ENCODE results near the gene LBH.

The LBH gene

GRCh38 chr2:30231212-30231995 is at the start of gene LBH:
TSS of gene LBH (plus strand) at chr2:30231534. CDS start at chr2:30231739, 205 bp downstream.
- peak; percentile 91 for DNase-seq

GRCh38 chr2:30184035-30184434 is 47.3 kb upstream of the LBH start:
- no peak for DNase-seq

- DNase-seq: no peak
Measured at GRCh38 chr2:30185178-30185577, 46.2 kb upstream of the LBH start.

- DNase-seq: no peak
Measured at GRCh38 chr2:30188292-30188691, 43.0 kb upstream of the LBH start.

- DNase-seq: no peak
Measured at GRCh38 chr2:30190637-30191036, 40.7 kb upstream of the LBH start.

GRCh38 chr2:30191107-30191506 is 40.2 kb upstream of the LBH start:
- DNase-seq: no peak

GRCh38 chr2:30191819-30192271 is 39.5 kb upstream of the LBH start:
- DNase-seq: no peak

GRCh38 chr2:30192314-30192713 is 39.0 kb upstream of the LBH start:
- DNase-seq: no peak

GRCh38 chr2:30193104-30193681 is 38.1 kb upstream of the LBH start:
- peak; percentile 34 for DNase-seq

GRCh38 chr2:30194421-30194820 is 36.9 kb upstream of the LBH start:
- DNase-seq: no peak

GRCh38 chr2:30195016-30195415 is 36.3 kb upstream of the LBH start:
- DNase-seq: no peak

GRCh38 chr2:30197570-30198192 is 33.7 kb upstream of the LBH start:
- DNase-seq: no peak

- no peak for DNase-seq
Measured at GRCh38 chr2:30201990-30202389, 29.3 kb upstream of the LBH start.

GRCh38 chr2:30203156-30203555 is 28.2 kb upstream of the LBH start:
- no peak for DNase-seq

GRCh38 chr2:30204281-30204680 is 27.1 kb upstream of the LBH start:
- no peak for DNase-seq

GRCh38 chr2:30205456-30205855 is 25.9 kb upstream of the LBH start:
- no peak for DNase-seq

- no peak for DNase-seq
Measured at GRCh38 chr2:30206461-30207430, 24.6 kb upstream of the LBH start.

GRCh38 chr2:30208453-30208852 is 22.9 kb upstream of the LBH start:
- DNase-seq: peak; percentile 74

- no peak for DNase-seq
Measured at GRCh38 chr2:30209227-30209626, 22.1 kb upstream of the LBH start.

- DNase-seq: no peak
Measured at GRCh38 chr2:30213326-30213725, 18.0 kb upstream of the LBH start.

GRCh38 chr2:30213907-30214463 is 17.3 kb upstream of the LBH start:
- no peak for DNase-seq

- DNase-seq: peak; percentile 45
Measured at GRCh38 chr2:30216157-30216556, 15.2 kb upstream of the LBH start.
